ENCODE data around the gene TTLL5. TPM values are rescaled to one million over a fixed set of nuclear protein-coding genes. Genes with fewer than 3 reads are reported as not detected.

TTLL5 gene
- total RNA-seq, 1 donor = 29.5 TPM

- TF ChIP-seq CTCF (IDR thresholded peaks at IDR 0.05; ENCODE audit: insufficient read depth, low read length) = no peak
- no peak for DNase-seq (ENCODE audit: low read depth)
- no peak overlapping the region for H3K4me3 ChIP-seq (ENCODE audit: low read depth, low read length)
Observed at GRCh38 chr14:75996488-75996887, 335.4 kb downstream of the TTLL5 start.

GRCh38 chr14:75999511-76000190 is 338.6 kb downstream of the TTLL5 start:
- no peak for DNase-seq (ENCODE audit: low read depth)
- TF ChIP-seq CTCF (IDR thresholded peaks at IDR 0.05; ENCODE audit: insufficient read depth, low read length) = no peak
- no peak overlapping the region for H3K4me3 ChIP-seq (ENCODE audit: low read depth, low read length)

GRCh38 chr14:76002383-76002782 is 341.3 kb downstream of the TTLL5 start:
- no peak overlapping the region for H3K4me3 ChIP-seq (ENCODE audit: low read depth, low read length)
- no peak for DNase-seq (ENCODE audit: low read depth)
- TF ChIP-seq CTCF (IDR thresholded peaks at IDR 0.05; ENCODE audit: insufficient read depth, low read length) = no peak

Other genes starting within 250 kb of the TTLL5 start
- gene JDP2, start 233.2 kb upstream of the TTLL5 start, total RNA-seq (ENCODE audit: low replicate concordance) = 67.9 and 80.1 TPM in 2 replicates
- not detected in 2 replicates for gene BATF, start 138.8 kb upstream of the TTLL5 start, total RNA-seq (ENCODE audit: low replicate concordance)
- 0.90 and 1.1 TPM in 2 replicates for gene FLVCR2, start 82.6 kb upstream of the TTLL5 start, total RNA-seq (ENCODE audit: low replicate concordance)
- 3.9 and 8.7 TPM in 2 replicates for gene ERG28, start 370 bp upstream of the TTLL5 start, total RNA-seq (ENCODE audit: low replicate concordance)

All from fibroblast of the aortic adventitia (primary cell).